ENCODE results near the gene PTGDS.

DNA sequence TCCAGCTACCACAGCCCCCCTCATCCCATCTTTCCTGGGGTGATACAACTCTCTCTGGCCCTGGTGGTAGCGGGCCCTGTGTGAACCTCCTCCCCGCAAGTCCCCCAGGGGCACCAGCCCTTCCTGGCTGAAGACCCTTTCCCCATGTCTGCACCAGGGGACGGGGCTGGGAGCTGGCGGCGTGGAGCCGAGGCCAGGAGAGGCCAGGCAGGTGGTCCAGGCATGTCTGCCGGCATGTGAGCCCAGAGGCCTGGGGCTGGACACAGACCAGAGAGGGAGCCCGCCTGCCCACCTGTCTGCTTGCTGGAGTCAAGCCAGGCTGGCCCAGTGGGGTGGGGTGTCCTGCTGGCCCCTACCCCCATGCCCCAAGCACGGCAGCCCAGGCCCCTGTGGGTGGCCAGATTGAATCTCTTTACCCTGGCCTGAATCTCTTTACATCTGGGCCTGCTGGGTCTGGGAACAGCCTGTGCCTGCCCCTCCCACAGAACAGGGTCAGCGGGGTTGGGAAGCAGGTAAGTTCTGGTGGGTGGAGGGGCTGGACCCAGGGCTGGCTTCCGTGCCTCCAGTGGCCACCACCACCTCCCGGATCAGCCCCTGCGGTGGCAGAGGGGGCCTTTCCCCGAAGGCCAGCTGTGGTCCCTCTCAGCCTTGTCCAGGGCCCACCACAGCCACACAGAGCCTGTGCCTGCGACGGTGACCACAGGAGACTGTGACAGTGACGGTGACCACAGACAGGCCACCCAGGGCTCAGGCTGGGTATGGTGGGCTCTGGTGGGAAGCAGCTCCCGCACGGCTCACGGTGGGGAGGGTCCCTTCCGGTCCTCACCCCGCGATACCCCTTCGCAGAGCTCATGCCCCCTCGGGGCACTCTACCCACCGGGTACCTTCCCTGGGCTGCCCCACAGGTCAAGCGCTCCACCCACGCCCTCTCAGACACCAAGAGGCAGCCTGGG is 18.1 kb upstream of the PTGDS start:
- no peak for TF ChIP-seq GATA2 (IDR thresholded peaks at IDR 0.05; ENCODE audit: low read depth, low read length)
- TF ChIP-seq GATA3 (IDR thresholded peaks at IDR 0.05; ENCODE audit: low read depth, low read length): no peak
